ENCODE data around the gene THPO. TPM values are rescaled to one million over a fixed set of nuclear protein-coding genes. Genes with fewer than 3 reads are reported as not detected.

Gene THPO
- total and polyA plus RNA-seq, 4 donors: 0.17 to 0.31 (median 0.20) TPM

GRCh38 chr3:184335661-184336546, 42.1 kb downstream of the THPO start:
- Histone ChIP-seq H3K9ac (ENCODE audit: insufficient read depth in 1 of 2, low read length in 2 of 2) (peak overlapping the region; percentile 66 to 82), H3K36me3 (ENCODE audit: control insufficient read depth in 4 of 4, insufficient read depth in 4 of 4, low read length in 4 of 4) (peaks cover 15 to 35% (median 28%) of the 10 kb centered on the region in 4 donors), H3K4me1 (ENCODE audit: control insufficient read depth in 5 of 5, insufficient read depth in 5 of 5, low read length in 5 of 5) (peaks cover 3 to 30% (median 17%) of the 10 kb centered on the region in 5 donors), H3K27ac (ENCODE audit: low read depth in 1 of 2, low read length in 1 of 2) (peak overlapping the region; percentile 88 to 96), H3K4me3 (peak overlapping the region; percentile 62), H3K27me3 (ENCODE audit: control insufficient read depth in 3 of 3, insufficient read depth in 3 of 3, low read length in 2 of 3) (no peaks in the 10 kb centered on the region), H3K9me3 (ENCODE audit: control insufficient read depth in 4 of 4, insufficient read depth in 3 of 4, low read length in 3 of 4) (no peaks in the 10 kb centered on the region)
- WGBS, 2 donors: 1% methylated on average over 57 to 77 of the region's 77 CpGs
- ATAC-seq (ENCODE audit: insufficient read depth, low FRiP score) (peak; percentile 85), DNase-seq (peak; percentile 87 to 91 (median 88))
- TF ChIP-seq, protein P1, sequence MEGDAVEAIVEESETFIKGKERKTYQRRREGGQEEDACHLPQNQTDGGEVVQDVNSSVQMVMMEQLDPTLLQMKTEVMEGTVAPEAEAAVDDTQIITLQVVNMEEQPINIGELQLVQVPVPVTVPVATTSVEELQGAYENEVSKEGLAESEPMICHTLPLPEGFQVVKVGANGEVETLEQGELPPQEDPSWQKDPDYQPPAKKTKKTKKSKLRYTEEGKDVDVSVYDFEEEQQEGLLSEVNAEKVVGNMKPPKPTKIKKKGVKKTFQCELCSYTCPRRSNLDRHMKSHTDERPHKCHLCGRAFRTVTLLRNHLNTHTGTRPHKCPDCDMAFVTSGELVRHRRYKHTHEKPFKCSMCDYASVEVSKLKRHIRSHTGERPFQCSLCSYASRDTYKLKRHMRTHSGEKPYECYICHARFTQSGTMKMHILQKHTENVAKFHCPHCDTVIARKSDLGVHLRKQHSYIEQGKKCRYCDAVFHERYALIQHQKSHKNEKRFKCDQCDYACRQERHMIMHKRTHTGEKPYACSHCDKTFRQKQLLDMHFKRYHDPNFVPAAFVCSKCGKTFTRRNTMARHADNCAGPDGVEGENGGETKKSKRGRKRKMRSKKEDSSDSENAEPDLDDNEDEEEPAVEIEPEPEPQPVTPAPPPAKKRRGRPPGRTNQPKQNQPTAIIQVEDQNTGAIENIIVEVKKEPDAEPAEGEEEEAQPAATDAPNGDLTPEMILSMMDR (IDR thresholded peaks at IDR 0.05; ENCODE audit: control extremely low read depth, extremely low read depth): no peak

DNA sequence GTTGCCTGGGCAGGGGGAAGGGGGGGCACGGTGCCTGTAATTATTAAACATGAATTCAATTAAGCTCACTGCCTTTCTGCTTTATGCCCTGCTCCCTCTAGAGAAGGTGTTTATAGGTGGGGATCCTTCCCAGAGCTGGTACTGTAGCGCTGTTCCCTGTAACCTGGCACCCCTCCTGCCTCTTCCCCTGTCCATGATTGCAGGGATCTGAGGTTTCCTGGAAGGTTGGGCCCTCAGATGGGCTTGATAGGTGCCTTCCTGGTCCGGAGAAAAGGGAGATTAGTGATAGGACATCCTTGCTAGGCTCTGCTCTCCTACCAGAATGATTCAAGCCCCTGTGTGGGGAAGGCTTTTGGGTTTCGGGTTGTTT, 42.7 kb downstream of the THPO start:
- Histone ChIP-seq H3K27me3 (ENCODE audit: control insufficient read depth in 3 of 3, insufficient read depth in 3 of 3, low read length in 2 of 3) (no peaks in the 10 kb centered on the region), H3K36me3 (ENCODE audit: control insufficient read depth in 4 of 4, insufficient read depth in 4 of 4, low read length in 4 of 4) (peaks cover 16 to 35% (median 28%) of the 10 kb centered on the region in 4 donors), H3K27ac (ENCODE audit: low read depth in 1 of 2, low read length in 1 of 2) (peak overlapping the region; percentile 88 to 96), H3K4me3 (no peak overlapping the region), H3K9ac (ENCODE audit: insufficient read depth in 1 of 2, low read length in 2 of 2) (peak overlapping the region; percentile 49 to 75), H3K9me3 (ENCODE audit: control insufficient read depth in 4 of 4, insufficient read depth in 3 of 4, low read length in 3 of 4) (no peaks in the 10 kb centered on the region), H3K4me1 (ENCODE audit: control insufficient read depth in 5 of 5, insufficient read depth in 5 of 5, low read length in 5 of 5) (peaks cover 3 to 30% (median 17%) of the 10 kb centered on the region in 5 donors)
- WGBS, 2 donors: 38 to 60% methylated on average over 4 of the region's 4 CpGs
- TF ChIP-seq, protein P1 (IDR thresholded peaks at IDR 0.05; ENCODE audit: control extremely low read depth, extremely low read depth): no peak
- ATAC-seq (ENCODE audit: insufficient read depth, low FRiP score) (no peak), DNase-seq (peak in 1 of 3 donors; percentile 17)

DNA sequence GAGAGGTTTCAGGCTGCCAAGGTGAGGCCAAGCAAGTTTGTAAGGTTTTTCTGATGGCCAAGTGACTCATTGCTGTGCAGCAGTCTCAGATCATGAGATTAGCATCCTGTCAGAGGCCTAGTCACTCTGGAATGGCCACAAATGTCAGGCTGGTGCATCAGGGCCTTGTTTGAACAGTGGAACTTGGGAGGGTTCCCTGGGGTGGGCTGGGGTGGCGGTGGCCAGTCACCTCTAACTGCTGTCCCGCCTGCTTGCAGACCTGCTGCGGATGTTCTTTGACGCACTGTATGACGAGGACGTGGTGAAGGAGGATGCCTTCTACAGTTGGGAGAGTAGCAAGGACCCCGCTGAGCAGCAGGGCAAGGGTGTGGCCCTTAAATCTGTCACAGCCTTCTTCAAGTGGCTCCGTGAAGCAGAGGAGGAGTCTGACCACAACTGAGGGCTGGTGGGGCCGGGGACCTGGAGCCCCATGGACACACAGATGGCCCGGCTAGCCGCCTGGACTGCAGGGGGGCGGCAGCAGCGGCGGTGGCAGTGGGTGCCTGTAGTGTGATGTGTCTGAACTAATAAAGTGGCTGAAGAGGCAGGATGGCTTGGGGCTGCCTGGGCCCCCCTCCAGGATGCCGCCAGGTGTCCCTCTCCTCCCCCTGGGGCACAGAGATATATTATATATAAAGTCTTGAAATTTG, 43.4 kb downstream of the THPO start:
- WGBS, 2 donors: 85% methylated on average over 15 of the region's 15 CpGs

More for the DNA sequence above, 43.4 kb downstream of the THPO start:
- Histone ChIP-seq H3K27me3 (ENCODE audit: control insufficient read depth in 3 of 3, insufficient read depth in 3 of 3, low read length in 2 of 3) (no peaks in the 10 kb centered on the region), H3K27ac (ENCODE audit: low read depth in 1 of 2, low read length in 1 of 2) (peak overlapping the region; percentile 88 to 96), H3K36me3 (ENCODE audit: control insufficient read depth in 4 of 4, insufficient read depth in 4 of 4, low read length in 4 of 4) (peaks cover 18 to 37% (median 30%) of the 10 kb centered on the region in 4 donors), H3K9ac (ENCODE audit: insufficient read depth in 1 of 2, low read length in 2 of 2) (no peak overlapping the region), H3K4me1 (ENCODE audit: control insufficient read depth in 5 of 5, insufficient read depth in 5 of 5, low read length in 5 of 5) (peaks cover 3 to 30% (median 17%) of the 10 kb centered on the region in 5 donors), H3K4me3 (no peak overlapping the region), H3K9me3 (ENCODE audit: control insufficient read depth in 4 of 4, insufficient read depth in 3 of 4, low read length in 3 of 4) (no peaks in the 10 kb centered on the region)
- ATAC-seq (ENCODE audit: insufficient read depth, low FRiP score) (no peak), DNase-seq (no peak)
- TF ChIP-seq, protein P1 (IDR thresholded peaks at IDR 0.05; ENCODE audit: control extremely low read depth, extremely low read depth): no peak
